ENCODE results near the gene BRWD1. TPM values are rescaled to one million over a fixed set of nuclear protein-coding genes. Genes with fewer than 3 reads are reported as not detected.

Gene BRWD1
- total and polyA plus RNA-seq, 2 of the 8 experiments (the other 6 are each of a cell fraction or from before 2014, with no cell fraction given), result 9.3 to 45.2 TPM

DNA sequence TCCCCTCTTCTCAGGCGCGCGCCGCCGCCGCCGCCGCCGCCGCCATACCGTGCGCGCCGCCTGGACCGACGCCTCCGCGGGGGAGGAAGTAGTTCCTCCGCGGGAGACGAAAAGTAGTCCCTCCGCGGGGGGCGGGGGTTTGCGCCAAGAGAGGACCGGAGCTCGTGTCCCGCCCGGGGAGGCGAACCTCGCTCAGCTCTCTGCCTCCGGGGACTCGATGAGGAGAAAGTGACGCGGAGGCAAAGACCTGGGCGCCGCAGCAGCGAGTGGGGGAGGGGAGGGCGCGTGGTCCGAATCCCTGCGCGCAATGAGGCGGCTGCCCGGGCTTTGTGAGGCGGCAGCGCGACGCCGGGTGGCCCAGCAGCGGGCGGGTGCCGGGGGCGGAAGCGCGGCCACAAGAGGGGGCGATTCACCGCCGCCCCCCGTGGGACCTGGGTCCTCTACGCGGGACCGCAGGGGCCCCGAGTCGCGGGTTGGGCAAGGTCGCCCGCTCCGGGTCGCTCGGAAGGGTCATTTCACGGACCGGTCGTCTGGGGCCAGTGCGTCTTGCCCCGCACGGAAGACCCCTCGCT lies at the start of gene BRWD1 (continued):
- TF ChIP-seq EZH2 (IDR thresholded peaks at IDR 0.05; ENCODE audit: low read depth, low read length, severe bottlenecking) (no peak), EP300 (IDR thresholded peaks at IDR 0.05; ENCODE audit: borderline replicate concordance in 1 of 2, low read depth in 2 of 2, low read length in 2 of 2) (no peak), KDM1A (IDR thresholded peaks at IDR 0.05; ENCODE audit: borderline replicate concordance, low read length) (peak; percentile 68; the same call in 1 of the 2 replicates), TBP (IDR thresholded peaks at IDR 0.05; ENCODE audit: low read depth, low read length) (peak; percentile 84), GTF2F1 (IDR thresholded peaks at IDR 0.05; ENCODE audit: borderline replicate concordance, low read depth, low read length) (no peak), ASH2L (IDR thresholded peaks at IDR 0.05; ENCODE audit: low read length) (peak; percentile 97), CEBPB (IDR thresholded peaks at IDR 0.05; ENCODE audit: low read depth, low read length) (no peak), TAF7 (optimal IDR thresholded peaks at IDR 0.05; ENCODE audit: borderline replicate concordance, low read depth, low read length) (peak; percentile 82), RBBP5 (IDR thresholded peaks at IDR 0.05; ENCODE audit: borderline replicate concordance, low read depth, low read length) (no peak; the same call in 1 of the 2 replicates), TCF12 (IDR thresholded peaks at IDR 0.05; ENCODE audit: low read depth, low read length) (no peak), HDAC6 (IDR thresholded peaks at IDR 0.05; ENCODE audit: low read depth, low read length) (no peak), POU5F1 (IDR thresholded peaks at IDR 0.05; ENCODE audit: low read depth, low read length) (no peak), MAFK (IDR thresholded peaks at IDR 0.05; ENCODE audit: low read depth, low read length) (no peak)
- TF ChIP-seq, protein P1, sequence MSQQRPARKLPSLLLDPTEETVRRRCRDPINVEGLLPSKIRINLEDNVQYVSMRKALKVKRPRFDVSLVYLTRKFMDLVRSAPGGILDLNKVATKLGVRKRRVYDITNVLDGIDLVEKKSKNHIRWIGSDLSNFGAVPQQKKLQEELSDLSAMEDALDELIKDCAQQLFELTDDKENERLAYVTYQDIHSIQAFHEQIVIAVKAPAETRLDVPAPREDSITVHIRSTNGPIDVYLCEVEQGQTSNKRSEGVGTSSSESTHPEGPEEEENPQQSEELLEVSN (IDR thresholded peaks at IDR 0.05), result peak; percentile 79; the same call in 1 of the 2 replicates
- TF ChIP-seq, protein P2, sequence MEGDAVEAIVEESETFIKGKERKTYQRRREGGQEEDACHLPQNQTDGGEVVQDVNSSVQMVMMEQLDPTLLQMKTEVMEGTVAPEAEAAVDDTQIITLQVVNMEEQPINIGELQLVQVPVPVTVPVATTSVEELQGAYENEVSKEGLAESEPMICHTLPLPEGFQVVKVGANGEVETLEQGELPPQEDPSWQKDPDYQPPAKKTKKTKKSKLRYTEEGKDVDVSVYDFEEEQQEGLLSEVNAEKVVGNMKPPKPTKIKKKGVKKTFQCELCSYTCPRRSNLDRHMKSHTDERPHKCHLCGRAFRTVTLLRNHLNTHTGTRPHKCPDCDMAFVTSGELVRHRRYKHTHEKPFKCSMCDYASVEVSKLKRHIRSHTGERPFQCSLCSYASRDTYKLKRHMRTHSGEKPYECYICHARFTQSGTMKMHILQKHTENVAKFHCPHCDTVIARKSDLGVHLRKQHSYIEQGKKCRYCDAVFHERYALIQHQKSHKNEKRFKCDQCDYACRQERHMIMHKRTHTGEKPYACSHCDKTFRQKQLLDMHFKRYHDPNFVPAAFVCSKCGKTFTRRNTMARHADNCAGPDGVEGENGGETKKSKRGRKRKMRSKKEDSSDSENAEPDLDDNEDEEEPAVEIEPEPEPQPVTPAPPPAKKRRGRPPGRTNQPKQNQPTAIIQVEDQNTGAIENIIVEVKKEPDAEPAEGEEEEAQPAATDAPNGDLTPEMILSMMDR (IDR thresholded peaks at IDR 0.05; ENCODE audit: control extremely low read depth in 1 of 3, insufficient read depth in 1 of 3, low read depth in 1 of 3, low read length in 3 of 3), result peak in 1 of 3 experiments; percentile 26; a peak in 2 of 4 replicates
- TF ChIP-seq, protein P3, sequence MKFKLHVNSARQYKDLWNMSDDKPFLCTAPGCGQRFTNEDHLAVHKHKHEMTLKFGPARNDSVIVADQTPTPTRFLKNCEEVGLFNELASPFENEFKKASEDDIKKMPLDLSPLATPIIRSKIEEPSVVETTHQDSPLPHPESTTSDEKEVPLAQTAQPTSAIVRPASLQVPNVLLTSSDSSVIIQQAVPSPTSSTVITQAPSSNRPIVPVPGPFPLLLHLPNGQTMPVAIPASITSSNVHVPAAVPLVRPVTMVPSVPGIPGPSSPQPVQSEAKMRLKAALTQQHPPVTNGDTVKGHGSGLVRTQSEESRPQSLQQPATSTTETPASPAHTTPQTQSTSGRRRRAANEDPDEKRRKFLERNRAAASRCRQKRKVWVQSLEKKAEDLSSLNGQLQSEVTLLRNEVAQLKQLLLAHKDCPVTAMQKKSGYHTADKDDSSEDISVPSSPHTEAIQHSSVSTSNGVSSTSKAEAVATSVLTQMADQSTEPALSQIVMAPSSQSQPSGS (IDR thresholded peaks at IDR 0.05; ENCODE audit: low read length), result no peak

Data from H1 (cell line).